Stimulated activated CD4-positive, alpha-beta T cell treated with anti-CD3 and anti-CD28 coated beads, Interleukin-15, amount 100 ng/mL, for 1 hour (primary cell): ENCODE measurements around the gene OR10G2.
"Not testable (repeated sequence)": the region's sequence is repeated elsewhere in the genome, so short reads cannot be mapped to it uniquely, and the experiment has no call there.

ENCODE experiments used
- DNase-seq, 2 donors: peaks; one replicate each; pipeline ENCODE4 v3.0.0-alpha.2; 2020; ENCODE audit warnings: low read depth in 1 of 2, low spot score in 1 of 2

The OR10G2 gene

GRCh38 chr14:21634840-21635239, at the start of gene OR10G2:
OR10G2 (minus strand) TSS chr14:21634940; CDS start chr14:21634842, 98 bp downstream.
- no peak for DNase-seq

- no peak for DNase-seq
These were observed 45.3 kb upstream of the OR10G2 start for GRCh38 chr14:21680072-21680471.

- no peak for DNase-seq
These were observed 40.8 kb upstream of the OR10G2 start for GRCh38 chr14:21675566-21675965.

- no peak for DNase-seq
These were observed 39.0 kb upstream of the OR10G2 start, which contains the start of gene OR4E1 for GRCh38 chr14:21673718-21674117. OR4E1 (minus strand) TSS chr14:21673818; CDS start chr14:21670935, 2,883 bp downstream.

GRCh38 chr14:21672116-21672515, 37.4 kb upstream of the OR10G2 start:
- DNase-seq, result no peak

GRCh38 chr14:21671371-21671770, 36.6 kb upstream of the OR10G2 start:
- no peak for DNase-seq

GRCh38 chr14:21669284-21669683, 34.5 kb upstream of the OR10G2 start:
- no peak for DNase-seq

GRCh38 chr14:21668377-21668776, 33.6 kb upstream of the OR10G2 start:
- no peak for DNase-seq

GRCh38 chr14:21656980-21657379, 22.2 kb upstream of the OR10G2 start:
- no peak for DNase-seq

GRCh38 chr14:21654215-21654614, 19.5 kb upstream of the OR10G2 start:
- DNase-seq, result no peak

GRCh38 chr14:21653331-21653885, 18.7 kb upstream of the OR10G2 start, which contains the start of gene OR4E2:
OR4E2 (plus strand) TSS chr14:21653835; CDS start chr14:21665083, 11,248 bp downstream.
- DNase-seq, result no peak

GRCh38 chr14:21652209-21652808, 17.6 kb upstream of the OR10G2 start:
- DNase-seq, result no peak

GRCh38 chr14:21647380-21647779, 12.6 kb upstream of the OR10G2 start:
- DNase-seq, result no peak

GRCh38 chr14:21643407-21643806, 8.7 kb upstream of the OR10G2 start:
- DNase-seq, result no peak

GRCh38 chr14:21642683-21643082, 7.9 kb upstream of the OR10G2 start:
- DNase-seq, result no peak

- DNase-seq, result no peak
These were observed 3.7 kb downstream of the OR10G2 start for GRCh38 chr14:21631084-21631483.

- not testable (repeated sequence) for DNase-seq
These were observed 4.2 kb downstream of the OR10G2 start for GRCh38 chr14:21630503-21630902.

- DNase-seq, result no peak
These were observed 8.1 kb downstream of the OR10G2 start for GRCh38 chr14:21626491-21627230.

- no peak for DNase-seq
These were observed 17.1 kb downstream of the OR10G2 start for GRCh38 chr14:21617614-21618013.

GRCh38 chr14:21614240-21614639, 20.5 kb downstream of the OR10G2 start:
- DNase-seq, result no peak

GRCh38 chr14:21612324-21612723, 22.4 kb downstream of the OR10G2 start:
- no peak for DNase-seq

GRCh38 chr14:21602181-21602580, 32.6 kb downstream of the OR10G2 start:
- not testable (repeated sequence) for DNase-seq
